GM12801 (cell line): Measurements from ENCODE around the gene CCL25.

Experiments used
- TF ChIP-seq, protein P1 (sequence below): IDR thresholded peaks from one replicate; pipeline ENCODE4 v1.5.1; 2011; ENCODE audit warnings: control low read depth; ENCODE audit not compliant: insufficient read length; ENCODE audit errors: extremely low read depth

The CCL25 gene

DNA sequence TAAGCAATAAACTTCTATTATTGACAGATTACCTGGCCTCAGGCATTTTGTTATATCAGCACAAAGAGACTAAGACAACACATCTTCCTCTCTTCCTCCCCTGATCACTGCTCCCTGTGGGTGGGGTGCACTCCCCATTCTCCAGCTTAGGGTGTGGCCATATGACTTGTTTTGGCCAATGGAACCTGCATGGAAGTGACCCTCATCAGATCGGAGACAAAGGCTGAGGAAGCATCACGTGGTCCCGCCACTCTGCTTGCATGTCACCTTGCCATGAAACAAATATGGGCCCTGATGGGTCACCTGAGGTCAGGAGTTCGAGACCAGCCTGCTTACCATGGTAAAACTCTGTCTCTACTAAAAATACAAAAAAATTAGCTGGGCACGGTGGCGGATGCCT is 13.7 kb upstream of the CCL25 start:
- TF ChIP-seq, protein P1, sequence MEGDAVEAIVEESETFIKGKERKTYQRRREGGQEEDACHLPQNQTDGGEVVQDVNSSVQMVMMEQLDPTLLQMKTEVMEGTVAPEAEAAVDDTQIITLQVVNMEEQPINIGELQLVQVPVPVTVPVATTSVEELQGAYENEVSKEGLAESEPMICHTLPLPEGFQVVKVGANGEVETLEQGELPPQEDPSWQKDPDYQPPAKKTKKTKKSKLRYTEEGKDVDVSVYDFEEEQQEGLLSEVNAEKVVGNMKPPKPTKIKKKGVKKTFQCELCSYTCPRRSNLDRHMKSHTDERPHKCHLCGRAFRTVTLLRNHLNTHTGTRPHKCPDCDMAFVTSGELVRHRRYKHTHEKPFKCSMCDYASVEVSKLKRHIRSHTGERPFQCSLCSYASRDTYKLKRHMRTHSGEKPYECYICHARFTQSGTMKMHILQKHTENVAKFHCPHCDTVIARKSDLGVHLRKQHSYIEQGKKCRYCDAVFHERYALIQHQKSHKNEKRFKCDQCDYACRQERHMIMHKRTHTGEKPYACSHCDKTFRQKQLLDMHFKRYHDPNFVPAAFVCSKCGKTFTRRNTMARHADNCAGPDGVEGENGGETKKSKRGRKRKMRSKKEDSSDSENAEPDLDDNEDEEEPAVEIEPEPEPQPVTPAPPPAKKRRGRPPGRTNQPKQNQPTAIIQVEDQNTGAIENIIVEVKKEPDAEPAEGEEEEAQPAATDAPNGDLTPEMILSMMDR, result no peak

DNA sequence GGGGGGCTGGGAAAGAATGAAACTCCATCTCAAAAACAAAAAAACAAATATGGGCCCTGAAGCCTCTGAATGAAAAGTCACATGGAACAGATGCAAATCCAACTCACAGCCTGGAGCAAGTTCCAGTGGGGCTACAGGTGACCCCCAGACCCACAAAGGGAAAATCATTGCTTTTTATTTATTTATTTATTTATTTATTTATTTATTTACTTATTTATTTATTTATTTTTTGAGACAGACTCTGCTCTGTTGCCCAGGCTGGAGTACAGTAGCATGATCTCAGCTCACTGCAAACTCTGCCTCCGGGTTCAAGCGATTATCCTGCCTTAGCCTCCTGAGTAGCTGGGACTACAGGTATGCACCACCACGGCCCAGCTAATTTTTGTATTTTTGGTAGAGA is 13.3 kb upstream of the CCL25 start:
- TF ChIP-seq, protein P1, result no peak

DNA sequence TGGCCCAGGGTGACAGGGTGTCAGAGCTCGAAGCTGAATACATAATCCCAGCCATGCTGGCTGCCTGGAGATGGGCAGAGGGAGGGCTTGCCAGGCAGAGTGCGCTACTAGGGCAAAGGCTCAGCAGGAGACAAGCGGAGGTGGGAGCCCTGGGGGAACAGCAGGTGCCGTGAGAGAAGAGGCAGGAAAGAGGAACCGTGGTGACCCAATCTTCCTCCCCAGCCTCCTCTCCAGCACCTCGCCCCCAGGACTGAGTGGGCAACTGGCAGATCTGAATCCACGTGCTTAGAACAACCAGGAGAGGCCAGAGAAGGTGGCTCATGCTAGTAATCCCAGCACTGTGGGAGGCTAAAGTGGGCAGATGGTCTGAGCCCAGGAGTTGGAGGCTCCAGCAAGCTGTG is 11.0 kb upstream of the CCL25 start:
- TF ChIP-seq, protein P1, result no peak

DNA sequence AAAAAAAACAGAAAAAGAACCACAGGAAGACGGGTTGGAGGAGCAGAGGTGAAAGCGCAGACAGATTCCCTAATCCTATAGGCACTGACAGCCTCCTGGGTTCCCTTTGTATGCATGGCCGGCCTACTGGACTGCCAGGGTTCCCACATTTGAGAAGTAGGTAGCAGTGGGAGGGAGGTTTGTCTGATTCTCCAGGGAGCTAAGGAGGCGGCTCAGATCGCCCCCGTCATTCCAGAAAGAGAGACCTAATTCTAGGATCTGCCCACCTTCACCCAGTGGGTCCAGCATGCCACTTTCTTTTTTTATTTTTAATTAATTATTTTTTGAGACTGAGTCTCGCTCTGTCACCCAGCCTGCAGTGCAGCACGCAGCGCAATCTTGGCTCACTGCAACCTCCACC is 9.7 kb upstream of the CCL25 start:
- TF ChIP-seq, protein P1, result no peak

GRCh38 chr19:8044018-8044417 is 8.5 kb upstream of the CCL25 start:
- TF ChIP-seq, protein P1, result no peak

DNA sequence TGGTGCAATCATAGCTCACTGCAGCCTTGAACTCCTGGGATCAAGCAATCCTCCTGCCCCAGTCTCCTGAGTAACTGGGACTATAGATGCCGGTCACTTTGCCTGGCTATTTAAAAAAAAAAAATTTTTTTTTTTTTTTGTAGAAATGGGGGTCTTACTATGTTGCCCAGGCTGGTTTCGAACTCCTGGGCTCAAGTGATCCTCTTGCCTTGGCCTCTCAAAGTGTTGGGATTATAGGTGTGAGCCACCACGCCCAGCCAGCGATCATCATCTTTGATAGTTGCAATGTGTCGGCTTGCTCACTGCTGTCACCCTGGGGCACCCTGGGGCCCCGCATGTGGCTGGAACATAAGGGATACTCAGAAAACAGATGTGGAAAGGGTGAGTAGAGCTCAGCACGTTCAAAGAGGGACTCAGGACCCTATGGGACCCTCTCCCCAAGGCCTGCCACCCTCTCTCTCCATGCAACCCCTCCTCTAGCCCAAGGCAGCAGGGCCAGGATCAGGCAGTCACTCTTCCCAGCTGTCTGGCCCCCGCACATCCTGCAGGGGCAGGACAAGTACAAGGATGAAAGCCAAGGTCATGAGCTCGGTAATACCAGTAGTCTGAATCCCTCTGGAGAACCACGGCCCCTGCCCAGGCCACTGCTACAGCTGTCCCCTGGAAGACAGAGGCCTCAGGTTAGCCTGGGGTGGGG is 6.5 kb upstream of the CCL25 start:
- TF ChIP-seq, protein P1, result no peak

DNA sequence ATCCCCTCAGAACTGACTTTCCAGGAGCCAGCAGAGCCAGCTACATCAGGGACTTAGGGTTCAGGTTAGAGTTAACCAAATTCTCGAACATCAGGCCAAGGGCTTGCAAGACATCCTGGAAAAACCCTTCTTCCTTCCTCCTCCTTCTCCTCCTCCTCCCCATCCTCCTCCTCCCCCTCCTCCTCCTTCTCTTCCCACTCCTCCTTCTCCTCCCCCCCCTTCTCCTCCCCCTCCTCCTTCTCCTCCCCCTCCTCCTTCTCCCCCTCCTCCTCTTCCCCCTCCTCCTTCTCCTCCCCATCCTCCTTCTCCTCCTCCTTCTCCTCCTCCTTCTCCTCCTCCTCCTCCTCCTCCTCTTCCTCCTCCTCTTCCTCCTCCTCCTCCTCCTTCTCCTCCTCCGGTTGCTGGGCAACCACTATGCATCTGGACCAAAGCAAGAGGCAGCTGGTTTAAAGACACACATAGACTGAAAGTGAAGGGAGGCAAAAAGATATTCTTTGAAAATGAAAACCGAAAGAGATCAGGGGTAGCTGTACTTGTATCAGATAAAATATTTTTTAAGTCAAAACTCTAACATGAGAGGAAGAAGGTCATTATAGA is 5.9 kb upstream of the CCL25 start:
- TF ChIP-seq, protein P1, result no peak
